ENCODE results near the gene FAM204A. TPM values are rescaled to one million over a fixed set of nuclear protein-coding genes. Genes with fewer than 3 reads are reported as not detected.

Gene FAM204A
- total RNA-seq, 8 experiments from 2014 or later = 53.6 to 88.1 (median 60.1) TPM

GRCh38 chr10:118251791-118252190 is 90.3 kb downstream of the FAM204A start:
- in situ Hi-C loops (cut with MboI; ENCODE audit: low pct_unique_long_range_greater_than_20kb in 2 of 9, low sequenced_read_pairs in 9 of 9, unreplicated experiment in 9 of 9) = loop anchor here in 1 of 9 experiments (10.0 kb wide), 1 partner anchor 707 kb away; the partner anchor contains the start of gene EMX2
- Histone ChIP-seq H3K4me3 (no peak overlapping the region), H3K27ac (no peak overlapping the region), H3K4me1 (replicated peaks in 1 of 2) (peaks cover 2 to 3% of the 10 kb centered on the region in 2 donors)
- 38 to 100% (median 75%) methylated on average over 1 to 5 of the region's 7 CpGs; no CpG with 5 or more reads in 2 of the 10 experiments for whole genome bisulfite sequencing, 10 experiments
- peak in 2 of 8 experiments; percentile 14 to 56 for ATAC-seq (replicated peaks in 6 of 8)

- in situ Hi-C loops (cut with MboI; ENCODE audit: low pct_unique_long_range_greater_than_20kb in 2 of 9, low sequenced_read_pairs in 9 of 9, unreplicated experiment in 9 of 9) = loop anchor here (10.0 to 25.0 kb wide), 6 partner anchors 362 to 1037 kb away; partner anchors contain the start of gene EMX2 (in 8 of the 9)
- no peak for ATAC-seq (replicated peaks in 6 of 8)
- no peak overlapping the region for H3K27ac ChIP-seq
- no peak overlapping the region for H3K4me3 ChIP-seq
- no peaks in the 10 kb centered on the region for H3K4me1 ChIP-seq (replicated peaks in 1 of 2)
Observed at GRCh38 chr10:118249714-118250113, 92.4 kb downstream of the FAM204A start.
